Right lobe of liver (tissue), 6 donors: Measurements from ENCODE around the gene RALGPS1. TPM values are rescaled to one million over a fixed set of nuclear protein-coding genes. Genes with fewer than 3 reads are reported as not detected.

Experiments
- ATAC-seq, 4 donors: fragments of 200-7000 bp; cut with Tn5 transposase; one replicate each; pipeline ENCODE4 v1.9.1; 2020; ENCODE audit warnings: mild to moderate bottlenecking in 4 of 4, moderate library complexity in 4 of 4
- DNase-seq, 3 donors: peaks; one replicate each; pipeline ENCODE4 v3.0.0-alpha.2; 2020
- H3K27ac ChIP-seq, 3 donors: fragments of 200-600 bp; one replicate each; pipeline ENCODE4 v1.8.0; 2022
- H3K27me3 ChIP-seq, 2 donors: fragments of 200-600 bp; one replicate each; pipeline ENCODE4 v1.8.0; 2022
- H3K36me3 ChIP-seq, 4 donors: fragments of 200-600 bp; sonication (generic) in 1 of 4; one replicate each; pipeline versions ENCODE4 v1.5.1 to v1.8.0; 2017 to 2022; ENCODE audit warnings: control low read depth in 1 of 4
- H3K4me1 ChIP-seq, 4 donors: fragments of 200-600 bp; sonication (generic) in 1 of 4; one replicate each; pipeline versions ENCODE4 v1.5.1 to v1.8.0; 2017 to 2022; ENCODE audit warnings: control low read depth in 1 of 4
- H3K4me3 ChIP-seq, 3 donors: fragments of 200-600 bp; one replicate each; pipeline ENCODE4 v1.8.0; 2022
- H3K9me3 ChIP-seq, 4 donors: fragments of 200-600 bp; sonication (generic) in 1 of 4; one replicate each; pipeline versions ENCODE4 v1.5.1 to v1.8.0; 2017 to 2022; ENCODE audit warnings: control low read depth in 1 of 4
- CTCF ChIP-seq, 4 donors: fragments of 200-600 bp in 3 of 4; fragments of 450-650 bp in 1 of 4; IDR thresholded peaks; one replicate each; pipeline versions ENCODE4 v1.5.1 to v1.8.0; 2016 to 2022; ENCODE audit warnings: antibody characterized with exemption in 4 of 4, mild to moderate bottlenecking in 2 of 4
- POLR2A ChIP-seq: fragments of 450-650 bp; IDR thresholded peaks from one replicate; pipeline ENCODE4 v1.6.1; 2017; ENCODE audit warnings: antibody characterized with exemption, mild to moderate bottlenecking
- WGBS: methylation state at CpG from one replicate; pipeline ENCODE4 v1.1.6; 2018; ENCODE audit warnings: low coverage, low lambda C conversion rate; ENCODE audit not compliant: insufficient coverage; ENCODE audit errors: missing lambda C conversion rate; 5-methylcytosine and 5-hydroxymethylcytosine counted together
- intact Hi-C, 2 donors: fragments of 100-400 bp; cut with DNase I; formaldehyde crosslinking; loops; one replicate each; pipeline versions ENCODE4 v1.11.2 to v1.14.1; 2022
- total RNA-seq, 6 experiments: library from RNA; depleted of rRNA in 2 of 6; stranded (reverse); fragments of >200 nt in 2 of 6; fragmentation: NEBNext Ultra II Directional in 3 of 6; extraction: Animal tissue kit (Norgen Biotek cat#: 25700) in 3 of 6; gene quantifications; one replicate each; pipeline versions ENCODE4 v1.1.0 to v1.2.4, GENCODE V29; 2016 to 2023
- donor health status: DM: no; HTN: yes; CAD: no.
- donor health status: DM: no; HTN: no; CAD: no.
- donor health status: DM: no; HTN: no; CAD: no.
- donor health status: DM: no; HTN: yes; CAD: no.
- donor health status: DM: no; HTN: yes; CAD: no.

RALGPS1 gene
- total RNA-seq, 6 experiments from 2014 or later: 1.2 to 3.8 (median 2.4) TPM

- TF ChIP-seq CTCF (IDR thresholded peaks at IDR 0.05): no peak
- no peak for TF ChIP-seq POLR2A
- ATAC-seq: no peak
- H3K36me3 ChIP-seq: no peaks in the 10 kb centered on the region
- no peak overlapping the region for H3K4me3 ChIP-seq
- H3K27me3 ChIP-seq: no peaks in the 10 kb centered on the region
- no peak overlapping the region for H3K27ac ChIP-seq
- intact Hi-C loops: no loop called here
- no peaks in the 10 kb centered on the region for H3K9me3 ChIP-seq
- peaks cover 0 to 9% (median 0%) of the 10 kb centered on the region in 4 donors for H3K4me1 ChIP-seq
- WGBS: 54% methylated on average over 8 of the region's 13 CpGs
- peak in 1 of 3 donors; percentile 28 for DNase-seq
Observed at GRCh38 chr9:127154390-127155191, 240.0 kb downstream of the RALGPS1 start.

- WGBS: 83% methylated on average over 3 of the region's 5 CpGs
- no peak overlapping the region for H3K4me3 ChIP-seq
- ATAC-seq: no peak
- TF ChIP-seq CTCF (IDR thresholded peaks at IDR 0.05) (no peak), POLR2A (no peak)
- DNase-seq: peak in 1 of 3 donors; percentile 17
- H3K4me1 ChIP-seq: peaks cover 0 to 11% (median 0%) of the 10 kb centered on the region in 4 donors
- no peak overlapping the region for H3K27ac ChIP-seq
- intact Hi-C loops: no loop called here
- no peaks in the 10 kb centered on the region for H3K9me3 ChIP-seq
- no peaks in the 10 kb centered on the region for H3K27me3 ChIP-seq
- H3K36me3 ChIP-seq: no peaks in the 10 kb centered on the region
Observed at GRCh38 chr9:127155314-127155960, 240.9 kb downstream of the RALGPS1 start.

GRCh38 chr9:127158786-127159324, 244.3 kb downstream of the RALGPS1 start:
- DNase-seq: no peak
- H3K4me3 ChIP-seq: no peak overlapping the region
- H3K4me1 ChIP-seq: peaks cover 0 to 11% (median 0%) of the 10 kb centered on the region in 4 donors
- intact Hi-C loops: no loop called here
- TF ChIP-seq CTCF (IDR thresholded peaks at IDR 0.05) (no peak), POLR2A (no peak)
- 60% methylated on average over 3 of the region's 4 CpGs for WGBS
- H3K27me3 ChIP-seq: no peaks in the 10 kb centered on the region
- H3K27ac ChIP-seq: no peak overlapping the region
- ATAC-seq: no peak
- H3K36me3 ChIP-seq: no peaks in the 10 kb centered on the region
- H3K9me3 ChIP-seq: no peaks in the 10 kb centered on the region

- Histone ChIP-seq H3K4me1 (peaks cover 0 to 11% (median 0%) of the 10 kb centered on the region in 4 donors), H3K4me3 (no peak overlapping the region), H3K9me3 (no peaks in the 10 kb centered on the region), H3K27ac (no peak overlapping the region), H3K36me3 (no peaks in the 10 kb centered on the region), H3K27me3 (no peaks in the 10 kb centered on the region)
- ATAC-seq (peak; percentile 93 to 97 (median 96)), DNase-seq (peak; percentile 84 to 91 (median 86))
- 33% methylated on average over 2 of the region's 5 CpGs for WGBS
- peak; percentile 29 to 48 (median 36) for TF ChIP-seq CTCF (IDR thresholded peaks at IDR 0.05)
- no peak for TF ChIP-seq POLR2A
- intact Hi-C loops: no loop called here
Observed at GRCh38 chr9:127159325-127159801, 244.8 kb downstream of the RALGPS1 start.
